GM19463 (cell line): ENCODE data around the gene CCSER1.
A peak's percentile ranks its signal among the peaks of the same experiment; 100 is the strongest.
"Not testable (repeated sequence)": the region's sequence is repeated elsewhere in the genome, so short reads cannot be mapped to it uniquely, and the experiment has no call there.

ENCODE experiments used
- ATAC-seq: cut with Tn5 transposase; IDR thresholded peaks from one replicate; pipeline ENCODE4 v1.9.1; 2021; ENCODE audit warnings: mild to moderate bottlenecking, moderate library complexity; ENCODE audit not compliant: unreplicated experiment

CCSER1 gene

DNA sequence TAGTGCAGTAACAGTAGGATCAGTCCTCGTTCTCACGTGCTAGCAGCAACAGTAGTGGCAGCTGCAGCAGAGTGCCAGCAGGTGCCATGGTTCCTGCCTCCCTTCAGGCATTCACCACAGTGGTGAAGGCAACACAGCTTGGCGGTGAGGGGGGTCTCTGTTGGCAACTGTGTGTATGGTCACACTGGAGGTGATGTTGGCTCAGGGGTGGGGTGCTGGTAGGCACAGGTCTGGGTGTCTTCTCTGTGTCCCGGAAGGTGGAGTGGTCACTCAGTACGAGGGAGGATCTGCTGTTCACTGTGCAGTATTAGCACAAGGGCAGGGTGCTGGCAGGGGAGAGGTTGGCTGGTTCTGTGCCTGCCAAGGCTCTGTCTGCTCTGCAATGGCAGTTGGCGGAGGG lies 671.8 kb downstream of the CCSER1 start:
- no peak for ATAC-seq

DNA sequence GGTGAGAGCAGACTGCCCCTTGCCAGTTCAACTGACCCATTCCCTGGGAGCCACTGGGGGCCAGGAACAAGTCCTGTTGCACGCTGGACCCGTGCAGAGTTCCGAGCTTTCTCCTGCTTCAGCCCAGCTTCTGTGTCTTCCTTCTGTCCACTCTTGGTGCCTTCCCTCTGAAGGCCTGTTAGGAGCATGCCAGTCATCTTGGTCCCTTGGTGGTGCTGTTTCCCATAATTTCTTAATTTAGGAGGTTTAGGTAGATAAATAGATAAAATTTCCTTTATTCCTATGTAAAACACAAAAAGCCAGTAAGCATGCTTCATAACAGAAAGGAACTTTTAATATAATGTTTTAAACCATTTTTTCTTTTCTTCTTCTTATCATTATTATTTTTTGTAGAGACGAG lies 672.7 kb downstream of the CCSER1 start:
- no peak for ATAC-seq

DNA sequence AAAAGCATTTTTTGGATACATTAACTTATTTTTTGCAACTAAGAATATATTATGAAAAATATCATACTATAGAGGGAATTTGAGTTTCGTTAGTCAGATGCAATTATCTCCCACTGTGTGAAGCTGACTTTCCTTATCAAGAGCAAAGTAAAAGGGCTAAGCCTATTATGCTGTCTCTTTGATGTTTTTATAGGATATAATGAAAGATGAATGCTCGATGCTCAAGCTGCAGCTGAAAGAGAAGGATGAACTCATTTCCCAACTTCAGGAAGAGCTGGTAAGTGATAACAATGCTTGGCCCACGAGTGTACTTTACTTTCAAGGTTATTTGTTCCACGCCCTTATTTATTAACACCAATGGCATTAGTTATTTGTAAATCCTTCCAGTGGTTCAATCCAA lies 688.4 kb downstream of the CCSER1 start:
- ATAC-seq: no peak

DNA sequence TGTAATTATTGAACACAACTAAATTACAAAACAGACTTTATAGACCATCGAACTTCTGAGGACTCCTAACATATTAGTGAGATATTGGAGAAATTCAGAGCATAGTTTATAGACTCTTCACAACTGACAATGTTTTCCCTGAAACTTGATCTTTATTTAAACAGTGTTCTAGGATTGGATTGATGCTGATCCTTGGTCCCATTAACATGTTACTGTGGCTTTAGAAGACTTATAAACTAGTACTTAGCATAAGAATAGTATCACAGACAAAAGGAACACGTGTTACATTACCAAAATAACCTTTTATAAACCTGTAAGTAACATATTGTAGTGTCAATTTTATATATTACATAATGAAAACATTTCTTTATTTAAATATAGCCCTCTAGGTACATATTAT lies 689.6 kb downstream of the CCSER1 start:
- no peak for ATAC-seq

DNA sequence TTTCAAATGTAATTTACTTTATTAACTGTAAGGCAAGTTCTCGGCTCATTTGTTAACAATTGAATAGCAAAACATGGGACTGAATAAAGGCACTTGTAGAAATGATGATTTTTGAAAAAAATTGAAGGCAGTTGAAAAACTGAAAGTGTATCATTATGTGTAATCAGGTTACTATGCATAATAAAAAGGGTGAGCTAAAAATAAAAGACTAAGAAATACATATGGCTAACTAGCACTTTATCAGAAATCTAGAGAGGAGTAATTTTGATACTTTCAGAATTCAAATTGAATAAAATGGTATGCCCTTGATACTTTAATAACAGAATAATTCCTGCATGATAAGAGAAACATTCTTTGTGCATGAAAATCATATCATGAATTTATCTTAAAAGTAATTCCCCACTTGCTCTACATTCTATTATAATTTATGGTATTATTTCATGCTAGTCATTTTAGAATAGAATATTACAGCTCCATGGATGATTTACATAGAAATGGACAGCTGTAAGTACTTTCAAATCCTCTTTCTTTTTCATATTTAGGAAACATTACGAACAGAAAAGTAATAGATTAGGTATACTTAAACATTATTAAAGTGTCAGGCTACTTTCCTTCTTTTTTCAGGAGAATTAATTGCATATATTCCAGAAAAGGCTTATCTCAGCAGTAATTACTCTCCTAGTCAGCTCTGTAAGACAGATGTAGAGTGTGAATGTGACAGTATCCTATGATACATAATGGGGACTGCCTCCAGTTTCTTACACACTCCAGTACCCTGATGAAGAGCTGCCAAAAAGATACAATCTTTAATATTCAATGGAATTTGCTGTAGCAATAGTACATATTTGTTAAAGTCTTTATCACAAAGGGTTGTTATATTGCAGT lies 697.3 kb downstream of the CCSER1 start:
- ATAC-seq: peak; percentile 69

DNA sequence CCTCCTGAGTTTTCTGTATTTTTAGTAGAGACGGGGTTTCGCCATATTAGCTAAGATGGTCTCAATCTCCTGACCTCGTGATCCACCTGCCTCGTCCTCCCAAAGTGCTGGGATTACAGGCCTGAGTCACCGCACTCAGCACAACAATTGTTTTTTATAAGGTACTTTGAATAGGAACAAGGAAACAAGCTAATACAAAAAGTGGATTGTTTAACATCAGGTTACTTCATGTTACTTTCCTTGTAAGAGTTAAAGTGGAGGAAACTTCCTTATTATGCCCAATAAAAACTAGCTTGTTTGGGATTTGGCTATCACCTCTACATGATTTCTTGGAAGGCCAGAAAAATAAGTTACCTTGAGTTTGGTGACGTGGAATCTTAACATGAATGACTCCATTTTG lies 698.7 kb downstream of the CCSER1 start:
- ATAC-seq: no peak

DNA sequence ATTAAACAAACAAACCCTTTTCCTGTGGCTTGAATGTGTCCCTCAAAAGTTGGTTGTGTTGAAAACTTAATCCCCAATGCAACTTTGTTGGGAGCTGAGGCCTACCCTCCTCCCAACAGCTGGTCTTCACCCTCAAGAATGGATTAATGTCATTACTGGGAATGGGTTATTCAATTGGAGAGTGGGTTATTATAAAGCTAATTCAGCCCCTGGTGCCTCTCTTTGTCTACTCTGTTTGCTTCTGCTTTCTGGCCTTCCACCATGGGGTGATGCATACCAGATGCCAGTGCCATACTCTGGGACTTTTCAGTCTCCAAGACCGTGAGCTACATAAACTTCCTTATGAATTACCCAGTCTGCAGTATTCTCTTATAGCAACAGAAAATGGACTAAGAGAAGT lies 706.5 kb downstream of the CCSER1 start:
- no peak for ATAC-seq

DNA sequence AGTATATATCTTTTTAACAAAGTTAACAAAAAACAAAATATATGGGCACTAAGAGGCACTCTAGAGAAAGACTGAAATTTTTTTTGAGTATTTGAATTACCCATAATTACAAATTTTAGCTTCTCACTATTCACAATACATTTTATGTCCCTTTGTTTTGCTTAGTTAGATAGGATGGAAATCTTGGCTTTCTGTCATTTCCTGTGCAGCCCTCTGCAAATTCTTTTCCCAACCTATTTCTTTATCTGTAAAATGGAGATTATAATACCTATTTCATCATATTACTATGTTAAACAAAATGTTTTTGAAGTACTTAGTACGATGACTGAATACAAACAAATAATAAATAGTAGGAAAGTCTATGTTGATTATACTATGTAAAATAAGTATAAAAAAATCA lies 710.0 kb downstream of the CCSER1 start:
- ATAC-seq: no peak

DNA sequence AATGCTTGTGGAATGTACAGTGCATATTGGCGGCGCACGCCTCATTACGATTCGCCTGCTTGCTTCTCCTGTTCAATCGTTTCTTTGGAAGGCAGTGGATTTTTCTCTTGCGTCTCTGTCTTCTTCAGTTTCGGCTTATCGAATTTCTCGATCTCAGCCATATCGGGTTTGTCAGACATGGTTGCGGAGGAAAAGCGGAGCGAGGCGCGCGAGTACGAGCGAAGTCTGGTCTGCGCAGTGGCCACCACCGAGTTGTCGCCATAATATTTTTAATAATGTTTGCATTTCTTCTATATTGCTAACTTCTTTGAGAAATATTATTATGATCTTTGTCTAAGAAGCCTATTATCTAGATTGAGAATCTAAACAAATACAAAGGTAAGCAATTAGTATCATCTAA lies 711.7 kb downstream of the CCSER1 start:
- ATAC-seq: not testable (repeated sequence)

DNA sequence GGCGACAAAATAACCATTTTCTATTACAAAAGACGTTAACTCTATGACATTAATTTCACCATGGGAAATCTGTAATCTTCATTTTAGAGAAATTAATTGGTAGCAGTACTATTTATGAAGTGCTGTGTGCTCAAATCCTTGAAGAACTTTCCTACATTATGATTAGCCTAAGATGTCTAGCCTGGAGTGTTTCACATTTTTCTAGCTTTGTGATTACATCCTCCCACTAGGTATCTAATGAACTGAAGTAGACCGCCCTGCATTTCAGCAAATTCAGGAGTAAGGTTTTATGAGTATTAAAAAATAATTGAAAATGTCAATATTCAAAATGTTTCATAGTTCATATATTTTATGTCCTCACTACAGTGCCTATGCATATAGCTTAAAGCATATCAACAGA lies 713.1 kb downstream of the CCSER1 start:
- no peak for ATAC-seq

DNA sequence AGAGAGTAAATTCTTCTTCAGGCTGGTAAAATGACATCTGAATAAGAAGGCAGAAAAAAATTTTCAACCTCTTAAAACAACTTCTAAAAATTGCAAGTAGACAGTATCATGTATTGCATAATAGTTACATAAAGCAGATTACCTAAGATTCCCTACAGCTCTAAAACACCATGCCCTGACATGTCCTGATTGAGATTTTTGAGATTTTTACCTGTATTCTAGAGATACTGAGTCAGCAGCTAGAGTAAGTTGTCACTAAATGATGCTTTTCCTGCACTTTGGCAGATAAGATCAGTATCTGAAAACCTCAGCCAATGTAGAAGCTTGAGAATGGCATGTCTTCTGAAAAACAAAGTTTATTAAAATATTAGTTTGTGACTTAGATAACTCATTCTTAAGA lies 713.6 kb downstream of the CCSER1 start:
- no peak for ATAC-seq

DNA sequence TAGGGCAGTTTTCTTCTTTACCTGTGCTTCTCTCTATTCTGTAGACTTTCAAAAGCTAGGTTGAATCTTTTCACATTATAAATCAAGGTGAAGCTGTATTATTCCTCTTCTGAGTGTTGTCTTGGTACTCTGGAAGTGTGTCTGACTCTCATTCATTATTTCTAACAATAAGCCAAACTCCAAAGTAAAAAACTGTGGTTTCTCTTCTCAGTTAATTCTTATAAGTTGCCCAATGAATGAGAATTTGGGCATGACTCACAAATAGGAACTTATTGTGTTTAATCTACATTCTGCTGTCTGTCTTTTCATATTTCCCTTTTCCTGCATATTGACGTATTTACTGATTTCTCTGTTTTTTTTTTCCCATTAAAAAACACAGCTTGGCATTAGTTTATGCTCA lies 714.5 kb downstream of the CCSER1 start:
- ATAC-seq: no peak

DNA sequence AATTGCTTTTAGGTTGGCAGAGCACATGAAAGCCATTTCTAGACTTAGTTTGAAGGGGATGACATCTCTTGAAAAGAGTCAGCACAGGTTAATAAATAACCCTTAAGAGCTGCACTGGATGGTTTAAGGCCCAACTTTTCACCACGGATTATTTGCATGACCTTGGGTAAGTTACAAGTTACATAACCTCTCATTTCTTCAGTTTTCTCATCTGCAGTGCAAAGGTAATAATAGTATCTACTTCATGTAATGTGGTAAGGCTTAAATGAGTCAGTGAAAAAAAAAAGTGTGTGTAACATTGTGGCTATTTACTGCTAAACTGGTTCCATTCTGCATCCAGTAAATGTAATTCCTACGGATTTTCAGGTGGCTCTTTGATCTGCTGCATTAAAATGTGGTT lies 715.8 kb downstream of the CCSER1 start:
- ATAC-seq: peak; percentile 97

DNA sequence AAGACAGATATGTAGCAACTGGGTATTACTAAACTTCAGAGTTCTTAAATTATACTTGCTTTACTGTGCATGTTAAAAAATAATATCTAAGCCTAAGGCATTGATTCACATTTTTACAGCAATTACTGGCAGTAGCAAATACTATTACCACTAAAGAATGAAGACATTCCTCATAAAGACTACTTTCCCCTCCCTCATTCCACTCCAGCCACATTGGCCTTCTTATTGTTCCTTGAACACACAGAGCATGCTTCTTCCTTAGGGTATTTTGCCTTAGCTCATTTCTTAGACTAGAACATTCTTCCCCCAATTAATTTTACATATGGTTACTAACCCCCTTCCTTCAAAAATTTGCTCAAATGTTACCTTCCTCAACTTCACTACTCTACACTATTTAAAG lies 717.0 kb downstream of the CCSER1 start:
- ATAC-seq: no peak

DNA sequence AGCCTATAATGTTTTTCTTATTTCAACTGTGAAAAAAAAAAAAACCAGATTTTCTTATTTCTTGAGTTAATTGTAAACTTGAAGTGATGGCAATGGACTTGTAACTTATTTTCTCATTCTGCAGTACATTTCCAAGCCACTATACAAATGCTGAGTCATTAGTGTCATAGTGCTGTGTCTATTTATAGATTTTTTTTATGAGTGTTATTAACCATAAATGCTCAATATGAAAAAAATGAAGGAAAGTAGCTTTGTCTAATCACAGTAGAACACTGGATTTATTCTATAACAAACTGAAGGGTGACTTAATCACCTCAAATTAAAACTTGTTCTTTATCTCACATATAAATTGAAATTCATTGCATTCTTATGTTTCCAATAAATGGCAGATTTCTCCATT lies 718.6 kb downstream of the CCSER1 start:
- ATAC-seq: no peak

DNA sequence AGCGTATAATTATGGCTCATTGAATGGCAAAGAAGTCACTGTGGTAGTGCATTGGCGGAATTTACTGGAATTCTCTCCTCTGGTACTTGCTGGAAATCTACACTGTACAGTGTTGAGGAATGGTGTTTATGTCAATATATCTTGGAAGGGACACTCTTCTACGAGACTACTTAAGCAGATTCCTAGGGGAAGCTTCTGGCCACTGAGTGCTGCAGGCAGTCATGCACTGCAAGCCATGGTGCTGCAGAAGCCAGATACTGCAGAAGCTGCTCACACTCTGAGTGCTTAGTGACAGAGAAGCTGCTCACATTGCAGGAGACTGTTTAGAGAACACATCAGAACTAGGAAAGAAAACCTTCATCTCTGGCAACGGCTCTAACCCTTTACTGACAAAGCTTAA lies 725.0 kb downstream of the CCSER1 start:
- no peak for ATAC-seq

DNA sequence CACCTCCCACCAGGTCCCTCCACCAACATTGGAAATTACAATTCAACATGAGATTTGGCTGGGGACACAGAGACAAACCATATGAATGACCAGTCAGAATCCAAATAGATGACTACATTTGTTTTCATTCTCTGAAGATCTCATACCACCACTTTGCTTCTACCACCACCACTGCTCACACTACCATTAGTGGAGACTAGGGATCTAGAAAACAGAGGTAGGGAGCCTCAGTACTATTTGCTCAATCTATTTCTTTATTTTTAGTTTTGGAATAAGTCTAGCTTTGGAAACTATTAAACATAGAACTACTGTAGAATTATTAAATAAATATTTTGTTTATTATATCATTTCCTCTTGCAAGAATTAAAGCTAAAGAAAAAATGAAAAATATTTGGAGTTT lies 727.9 kb downstream of the CCSER1 start:
- ATAC-seq: no peak

DNA sequence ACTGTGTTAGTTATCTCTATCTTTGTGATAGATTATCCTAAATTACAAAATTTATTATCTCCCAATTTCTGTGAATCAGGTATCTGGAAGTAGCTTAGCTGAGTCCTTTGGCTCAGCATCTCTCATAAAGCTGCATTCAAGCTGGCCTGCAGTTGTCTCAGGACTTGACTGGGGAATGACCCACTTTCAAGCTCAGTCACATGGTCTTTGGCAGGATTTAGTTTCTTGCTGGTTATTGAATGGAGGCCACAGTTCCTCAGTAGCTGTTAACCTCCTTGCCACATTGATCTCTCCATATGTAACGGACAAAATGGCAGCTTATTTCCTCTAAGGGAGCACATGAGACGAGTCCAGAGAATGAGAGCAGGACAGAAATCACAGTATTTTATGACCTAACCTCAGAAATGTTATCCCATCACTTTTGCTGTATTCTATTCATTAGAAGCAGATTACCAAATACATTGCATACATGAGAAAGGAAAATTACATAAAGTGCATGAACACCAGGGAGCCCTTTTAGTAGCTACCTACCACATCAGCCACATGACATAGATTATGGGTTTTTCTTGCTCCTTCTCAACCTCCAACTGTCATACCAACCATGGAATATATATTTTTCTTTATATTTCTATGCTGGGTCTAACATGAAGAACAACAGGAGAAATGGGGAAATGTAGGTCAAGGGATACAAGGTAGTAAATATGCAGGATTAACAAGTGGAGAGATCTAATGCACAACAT lies 730.1 kb downstream of the CCSER1 start:
- ATAC-seq: no peak

DNA sequence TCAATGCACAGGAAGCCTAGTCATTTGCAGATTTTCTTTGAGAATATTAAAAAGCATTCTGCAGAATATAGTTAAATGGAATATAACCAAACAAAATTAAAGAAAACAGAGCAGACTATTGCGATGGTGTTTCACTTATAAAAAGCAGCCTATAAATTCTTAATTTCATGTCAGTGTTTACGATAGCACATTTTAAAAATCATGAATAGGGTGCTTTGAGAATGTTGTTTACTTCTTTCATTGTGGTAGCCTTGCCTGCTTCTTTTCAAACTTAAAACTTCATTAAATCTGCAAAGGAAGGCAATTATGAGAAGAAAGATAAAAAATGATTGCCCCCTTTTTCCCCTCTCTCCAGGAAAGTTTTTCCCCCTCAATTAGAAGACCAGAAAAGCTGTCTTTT lies 748.6 kb downstream of the CCSER1 start:
- no peak for ATAC-seq

DNA sequence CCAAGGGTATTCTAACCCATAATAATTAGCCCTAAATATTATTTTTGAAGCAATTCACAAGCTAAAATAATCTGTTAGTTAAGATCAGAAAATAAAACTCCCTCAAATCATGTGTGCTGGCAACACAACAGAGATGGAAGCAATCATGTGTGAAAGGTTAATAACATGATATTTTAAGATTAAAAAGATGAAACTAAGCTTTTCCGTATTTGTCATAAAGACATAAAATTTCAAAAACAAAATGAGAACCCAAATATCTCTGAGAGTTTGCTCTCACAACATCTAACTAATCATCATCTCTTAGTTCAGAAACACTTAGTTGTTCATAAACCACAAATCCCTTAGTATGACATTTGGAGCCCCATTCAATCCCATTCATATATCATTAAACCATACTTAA lies 749.1 kb downstream of the CCSER1 start:
- ATAC-seq: no peak

DNA sequence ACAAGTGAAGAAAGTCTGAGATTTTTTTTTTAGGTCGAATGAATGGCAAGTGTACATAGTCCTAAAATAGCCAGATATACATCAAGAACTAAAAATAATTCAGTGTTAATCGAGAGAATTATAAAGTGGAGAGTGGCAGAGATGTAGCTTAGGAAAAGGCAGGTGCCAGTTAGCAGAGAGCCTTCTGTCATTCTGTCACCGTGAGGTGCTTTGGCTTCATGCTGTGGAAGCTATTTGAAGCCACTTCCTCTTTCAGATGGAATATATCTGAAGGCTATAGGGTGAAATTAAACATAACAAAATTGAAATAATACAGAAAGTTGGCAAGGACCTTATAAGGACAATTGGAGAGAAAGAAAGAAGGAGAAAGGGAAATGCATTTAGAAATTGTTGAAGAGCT lies 756.3 kb downstream of the CCSER1 start:
- ATAC-seq: peak; percentile 80

DNA sequence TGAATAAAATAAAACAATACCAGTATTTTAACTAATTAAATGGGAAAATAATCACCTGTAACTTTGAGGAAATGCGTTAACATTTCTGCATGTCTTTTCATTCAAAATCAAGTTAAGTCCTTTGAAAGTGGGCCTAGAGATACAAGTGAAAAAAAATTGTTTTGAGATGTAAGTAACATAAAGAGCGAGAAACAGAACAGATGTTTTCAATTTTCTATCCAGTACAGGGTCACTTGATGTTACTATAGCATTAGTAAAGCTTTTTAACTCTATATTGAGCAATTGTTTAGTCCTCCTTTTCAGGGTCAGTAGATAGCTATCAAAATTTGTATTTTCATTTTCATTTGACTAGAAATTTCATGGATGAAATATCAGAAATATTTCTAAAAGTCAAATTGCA lies 761.4 kb downstream of the CCSER1 start:
- no peak for ATAC-seq
